Measurements from ENCODE around the gene HACD1. TPM values are rescaled to one million over a fixed set of nuclear protein-coding genes. Genes with fewer than 3 reads are reported as not detected.

HACD1 gene
- total RNA-seq, result 25.8 and 33.4 TPM in 2 replicates

DNA sequence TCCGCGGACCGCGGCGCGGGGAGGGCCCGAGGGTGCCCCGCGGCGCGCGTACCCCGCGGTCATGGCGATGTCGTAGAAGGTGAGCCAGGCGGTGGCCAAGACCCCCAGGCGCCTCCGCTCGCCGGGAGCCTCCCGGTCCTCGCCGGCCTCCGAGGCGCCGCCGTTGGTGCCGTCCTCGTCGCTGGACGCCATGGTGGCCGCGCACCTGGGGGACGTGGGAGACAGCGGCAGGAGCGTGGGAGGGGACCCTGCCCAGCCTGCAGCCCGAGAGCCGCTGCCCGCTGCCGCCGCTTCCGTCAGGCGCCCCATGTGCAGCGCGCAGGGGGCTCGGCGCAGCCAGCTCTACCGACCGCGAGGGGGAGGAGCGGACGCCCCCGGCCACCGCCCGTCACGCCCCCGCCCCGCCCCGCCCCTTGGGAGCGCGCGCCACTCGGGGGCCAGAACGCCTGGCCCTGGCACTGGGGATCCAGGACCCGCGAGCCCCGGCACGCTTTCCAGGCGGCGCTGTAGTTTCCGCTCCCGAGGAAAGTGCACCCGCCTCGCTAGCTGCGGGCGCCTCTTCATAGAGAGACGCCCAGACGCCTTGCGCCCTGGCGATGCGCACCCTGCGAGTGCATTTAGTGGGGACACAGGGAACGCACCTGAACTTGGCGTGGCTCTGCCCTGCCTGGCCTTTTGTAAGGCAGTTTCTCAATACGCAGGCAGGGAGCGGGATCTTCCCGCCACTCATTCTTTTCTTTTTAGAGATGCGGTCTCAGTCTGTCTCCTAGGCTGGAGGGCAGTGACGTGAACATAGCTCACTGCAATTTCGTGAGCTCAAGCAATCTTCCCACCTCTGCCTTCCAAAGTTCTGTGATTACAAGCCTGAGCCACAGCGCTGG lies at the start of gene HACD1:
HACD1 (minus strand) TSS at position 344 of the 881 bp plus-strand sequence; CDS start at position 309, 35 bp downstream.
- DNase-seq (ENCODE audit: low read depth, low spot score), result no peak

DNA sequence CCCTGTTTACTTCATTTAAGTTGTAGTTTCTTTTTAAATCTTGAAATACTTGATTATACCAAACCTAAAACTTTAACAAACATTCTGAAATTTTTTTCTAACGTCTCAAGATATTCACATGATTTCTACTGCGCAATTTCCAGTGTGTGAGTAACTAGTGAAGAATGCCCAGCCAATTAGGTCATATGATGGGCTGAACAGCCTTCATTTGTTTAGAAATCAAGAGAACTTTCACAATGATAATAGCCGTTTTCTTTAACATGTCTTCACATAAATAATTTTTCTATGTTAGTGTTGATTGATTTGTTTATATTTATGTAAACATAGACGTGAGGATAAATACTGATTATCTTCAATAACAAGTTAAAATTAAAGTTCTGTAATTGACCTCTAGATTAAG lies 48.6 kb upstream of the HACD1 start:
- peak; percentile 75 for DNase-seq (ENCODE audit: low read depth, low spot score)

GRCh38 chr10:17663450-17663849 lies 46.3 kb upstream of the HACD1 start:
- no peak for DNase-seq (ENCODE audit: low read depth, low spot score)

GRCh38 chr10:17662193-17663138 lies 45.3 kb upstream of the HACD1 start:
- no peak for DNase-seq (ENCODE audit: low read depth, low spot score)

GRCh38 chr10:17661510-17661909 lies 44.3 kb upstream of the HACD1 start:
- no peak for DNase-seq (ENCODE audit: low read depth, low spot score)

- DNase-seq (ENCODE audit: low read depth, low spot score), result no peak
These were observed 43.7 kb upstream of the HACD1 start for GRCh38 chr10:17660921-17661320.

- DNase-seq (ENCODE audit: low read depth, low spot score), result no peak
These were observed 42.2 kb upstream of the HACD1 start for GRCh38 chr10:17659365-17659764.

DNA sequence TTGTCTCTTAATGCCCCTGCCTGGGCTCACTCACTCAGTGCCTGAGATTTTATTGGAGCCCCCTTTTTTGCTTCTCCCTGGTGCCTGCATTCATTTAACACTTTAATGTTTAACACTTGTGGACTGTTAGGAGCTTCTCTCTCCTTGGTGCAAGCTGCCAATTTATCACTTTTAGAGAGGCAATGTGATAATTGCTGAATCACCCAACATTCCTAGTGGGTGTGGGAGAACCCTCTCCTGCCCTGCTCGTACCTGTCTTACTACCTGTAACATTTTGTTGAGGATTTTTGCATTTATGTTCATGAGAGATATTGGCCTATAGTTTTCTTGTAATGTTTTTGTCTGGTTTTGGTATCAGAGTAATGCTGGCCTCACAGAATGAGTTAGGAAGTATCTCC lies 39.9 kb upstream of the HACD1 start:
- DNase-seq (ENCODE audit: low read depth, low spot score), result no peak

- no peak for DNase-seq (ENCODE audit: low read depth, low spot score)
These were observed 38.5 kb upstream of the HACD1 start for GRCh38 chr10:17655567-17656146.

DNA sequence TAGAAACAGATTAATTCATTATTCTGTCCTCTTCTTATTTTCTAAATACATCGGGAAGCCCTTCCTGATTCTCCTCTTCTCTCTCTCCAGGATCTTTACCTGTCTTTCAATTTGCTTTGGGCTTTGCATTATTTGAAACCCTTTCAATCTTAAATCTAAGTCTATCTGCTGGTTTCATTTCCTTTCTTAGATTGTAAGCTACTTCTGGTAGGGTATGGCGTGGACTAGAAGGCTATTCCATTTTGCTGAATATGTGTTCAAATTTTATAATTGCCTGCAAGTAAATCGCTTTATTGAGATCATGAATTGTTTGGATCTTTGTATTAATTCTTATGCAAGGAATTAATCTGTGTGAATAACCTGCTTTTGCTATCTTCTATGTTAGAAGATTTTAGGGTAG lies 37.8 kb upstream of the HACD1 start:
- no peak for DNase-seq (ENCODE audit: low read depth, low spot score)

DNA sequence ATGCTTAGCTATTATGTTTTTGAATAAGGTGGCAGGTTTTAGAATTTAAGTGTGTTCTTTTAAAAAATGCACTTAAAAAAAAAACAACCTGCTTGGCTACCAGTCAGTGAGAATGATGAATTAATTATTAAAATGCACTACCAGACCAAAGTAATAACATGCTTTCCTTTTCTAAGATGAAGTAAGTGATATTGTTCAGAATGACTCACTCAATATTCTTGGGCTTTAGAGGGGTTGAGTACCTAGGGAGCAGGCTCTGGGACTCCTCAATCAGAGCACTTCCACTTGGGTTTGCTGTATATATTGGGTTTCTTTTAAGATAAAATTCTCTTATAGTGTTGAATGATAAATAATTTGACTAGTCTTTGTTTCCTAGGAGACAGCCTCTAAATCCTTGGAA lies 35.4 kb upstream of the HACD1 start:
- no peak for DNase-seq (ENCODE audit: low read depth, low spot score)

DNA sequence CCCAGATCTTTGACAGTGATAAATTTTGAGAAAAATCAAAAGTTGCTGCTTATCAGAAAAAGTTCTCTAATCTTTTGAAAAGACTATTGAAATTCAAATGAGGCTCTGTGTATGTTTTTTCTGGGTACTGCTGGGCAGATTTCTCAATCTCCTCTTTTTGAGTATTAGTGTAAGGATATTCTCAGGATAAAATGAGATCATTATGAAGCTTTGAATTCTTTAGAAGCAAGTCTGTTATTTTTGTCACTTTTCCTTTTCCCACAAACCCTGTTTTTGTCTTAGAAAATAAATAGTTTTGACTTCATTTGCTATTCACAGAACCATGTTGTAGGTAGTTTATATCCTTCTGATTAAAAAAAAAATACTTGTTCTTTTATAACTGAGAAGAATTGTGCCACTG lies 34.7 kb upstream of the HACD1 start:
- DNase-seq (ENCODE audit: low read depth, low spot score), result no peak

- no peak for DNase-seq (ENCODE audit: low read depth, low spot score)
These were observed 33.2 kb upstream of the HACD1 start for GRCh38 chr10:17650416-17650815.

DNA sequence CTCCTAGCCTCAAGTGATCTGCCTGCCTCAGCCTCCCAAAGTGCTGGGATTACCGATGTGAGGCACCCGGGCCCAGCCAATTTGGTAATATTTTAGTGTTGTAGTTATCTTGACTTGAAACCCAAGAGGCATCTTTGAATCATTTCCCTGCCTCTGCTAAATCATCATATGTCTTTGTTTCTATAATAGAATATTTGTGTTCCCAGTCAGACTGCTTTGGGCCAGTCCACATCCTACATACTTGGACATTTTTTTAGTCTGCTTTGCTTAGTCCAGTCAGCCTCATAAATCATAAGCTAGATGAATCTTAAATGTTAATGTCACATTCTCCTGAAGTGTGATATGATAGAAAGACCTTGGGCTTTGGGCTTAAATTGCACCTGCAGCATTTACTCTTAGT lies 32.7 kb upstream of the HACD1 start:
- DNase-seq (ENCODE audit: low read depth, low spot score), result no peak

- DNase-seq (ENCODE audit: low read depth, low spot score), result no peak
These were observed 31.9 kb upstream of the HACD1 start for GRCh38 chr10:17649052-17649451.

GRCh38 chr10:17648243-17649035 lies 31.3 kb upstream of the HACD1 start:
- no peak for DNase-seq (ENCODE audit: low read depth, low spot score)

- DNase-seq (ENCODE audit: low read depth, low spot score), result no peak
These were observed 30.2 kb upstream of the HACD1 start for GRCh38 chr10:17647326-17647725.

- no peak for DNase-seq (ENCODE audit: low read depth, low spot score)
These were observed 28.6 kb upstream of the HACD1 start for GRCh38 chr10:17645621-17646345.

- no peak for DNase-seq (ENCODE audit: low read depth, low spot score)
These were observed 27.3 kb upstream of the HACD1 start for GRCh38 chr10:17644485-17644943.
